HepG2 (cell line): Measurements from ENCODE around the gene CPAMD8. TPM values are rescaled to one million over a fixed set of nuclear protein-coding genes. Genes with fewer than 3 reads are reported as not detected.

Experiments used
- ATAC-seq: fragments of 200-7000 bp; cut with Tn5 transposase; 3 replicates; pipeline ENCODE4 v1.9.1; 2020; ENCODE audit warnings: mild to moderate bottlenecking, moderate library complexity
- BruUV-seq: library from RNA; stranded (reverse); fragments of 400-500 nt; replicated peaks from 2 replicates; lab custom pipeline; 2021; lab: Mats Ljungman, UMichigan
- CTCF ChIA-PET: fragments of 300-600 bp; formaldehyde crosslinking; extraction: SDS; loops from one replicate; lab custom pipeline; 2021; ENCODE audit warnings: low total read pairs, inconsistent platforms, low intra/inter-chr PET ratio; lab: Yijun Ruan, JAX
- POLR2A ChIA-PET: fragments of 350-600 bp; sonication (Branson Sonifier 250); formaldehyde crosslinking; loops from one replicate; lab custom pipeline; 2020; ENCODE audit warnings: antibody characterized with exemption, inconsistent platforms; lab: Yijun Ruan, JAX
- DNase-seq: peaks from one replicate; pipeline ENCODE4 v3.0.0-alpha.2; 2015; ENCODE audit warnings: low spot score
- FAIRE-seq: peaks from 3 replicates; lab custom pipeline; 2011; peaks lifted over from hg19 to GRCh38; lab: Jason Lieb, UNC
- H2AFZ ChIP-seq: one replicate; pipeline ENCODE4 v1.6.1; 2011; ENCODE audit warnings: low read length, inconsistent platforms
- H3K27ac ChIP-seq: fragments of 300-600 bp; 3 replicates; pipeline ENCODE4 v1.8.0; 2011; ENCODE audit warnings: mixed run types, mild to moderate bottlenecking, mixed read lengths, low read length, inconsistent platforms; ENCODE audit not compliant: insufficient read depth; ENCODE audit errors: extremely low read length
- H3K27me3 ChIP-seq, 2 experiments: fragments of 200-600 bp in 1 of 2; 2 replicates in 1 of 2; 3 replicates in 1 of 2; pipeline versions ENCODE4 v1.6.0 to v1.8.0; 2011; ENCODE audit warnings: low read length in 2 of 2, mild to moderate bottlenecking in 2 of 2, moderate library complexity in 2 of 2, inconsistent platforms in 1 of 2; ENCODE audit not compliant: insufficient read depth in 2 of 2, control insufficient read depth in 1 of 2
- H3K36me3 ChIP-seq, 2 experiments: fragments of 200-600 bp in 1 of 2; replicated peaks in 1 of 2; 2 replicates in 1 of 2; 3 replicates in 1 of 2; pipeline versions ENCODE4 v1.5.1 to v1.8.0; 2011; ENCODE audit warnings: low read length in 2 of 2, inconsistent platforms in 1 of 2; ENCODE audit not compliant: insufficient read depth in 2 of 2, control insufficient read depth in 1 of 2
- H3K4me1 ChIP-seq: 2 replicates; pipeline ENCODE4 v1.5.1; 2012; ENCODE audit warnings: low read length, inconsistent platforms; ENCODE audit not compliant: insufficient read depth
- H3K4me2 ChIP-seq: 2 replicates; pipeline ENCODE4 v1.6.0; 2011; ENCODE audit warnings: low read depth, low read length, inconsistent platforms
- H3K4me3 ChIP-seq, 3 experiments: fragments of 200-600 bp in 1 of 3; sonication (generic), shearing (Covaris generic) in 1 of 3; replicated peaks in 1 of 3; 2 replicates each; pipeline ENCODE4 v1.5.1; 2011 to 2016; ENCODE audit warnings: low read length in 3 of 3, inconsistent platforms in 2 of 3, low read depth in 2 of 3, mild to moderate bottlenecking in 2 of 3, control low read depth in 1 of 3, mixed read lengths in 1 of 3; ENCODE audit not compliant: insufficient read depth in 1 of 3
- H3K79me2 ChIP-seq: one replicate; pipeline ENCODE4 v1.6.1; 2011; ENCODE audit warnings: low read length, inconsistent platforms; ENCODE audit not compliant: insufficient read depth
- H3K9ac ChIP-seq: 2 replicates; pipeline ENCODE4 v1.6.0; 2011; ENCODE audit warnings: mild to moderate bottlenecking, low read depth, low read length, inconsistent platforms; ENCODE audit not compliant: insufficient read depth
- H3K9me3 ChIP-seq: 2 replicates; pipeline ENCODE4 v1.5.1; 2012; ENCODE audit warnings: mild to moderate bottlenecking, low read length
- H4K20me1 ChIP-seq: 2 replicates; pipeline ENCODE4 v1.6.0; 2011; ENCODE audit warnings: inconsistent platforms, mild to moderate bottlenecking, low read length, moderate library complexity; ENCODE audit not compliant: insufficient read depth
- ARNT2 ChIP-seq: sonication (generic); formaldehyde crosslinking; IDR thresholded peaks from 2 replicates; pipeline ENCODE4 v1.8.0; 2022; ENCODE audit warnings: mild to moderate bottlenecking, low read depth, missing genetic modification reagents, moderate library complexity
- CENPX ChIP-seq: sonication (generic); formaldehyde crosslinking; IDR thresholded peaks from 2 replicates; pipeline ENCODE4 v1.9.0; 2021; ENCODE audit warnings: mild to moderate bottlenecking, missing genetic modification reagents, moderate library complexity
- GATAD2A ChIP-seq: IDR thresholded peaks from 2 replicates; pipeline ENCODE4 v1.6.1; 2016
- GRHL1 ChIP-seq: sonication (generic); formaldehyde crosslinking; conservative IDR thresholded peaks from 2 replicates; pipeline ENCODE4 v1.8.0; 2022; ENCODE audit warnings: missing genetic modification reagents
- GZF1 ChIP-seq: sonication (generic); formaldehyde crosslinking; IDR thresholded peaks from 2 replicates; pipeline ENCODE4 v1.5.1; 2020; ENCODE audit warnings: mild to moderate bottlenecking, missing genetic modification reagents
- JARID2 ChIP-seq: sonication (generic); formaldehyde crosslinking; IDR thresholded peaks from 2 replicates; pipeline ENCODE4 v1.8.1; 2023; ENCODE audit warnings: missing genetic modification reagents, inconsistent platforms; ENCODE audit not compliant: insufficient replicate concordance
- JUNB ChIP-seq: sonication (generic); formaldehyde crosslinking; IDR thresholded peaks from 2 replicates; pipeline ENCODE4 v1.8.0; 2022; ENCODE audit warnings: missing genetic modification reagents, mild to moderate bottlenecking, borderline replicate concordance
- KLF6 ChIP-seq: IDR thresholded peaks from 2 replicates; pipeline ENCODE4 v1.8.0; 2016; ENCODE audit warnings: missing biosample characterization, missing genetic modification reagents
- NFAT5 ChIP-seq: sonication (generic); formaldehyde crosslinking; IDR thresholded peaks from 2 replicates; pipeline ENCODE4 v1.4.0; 2020; ENCODE audit warnings: missing genetic modification reagents
- PCBP1 ChIP-seq: fragments of 200-400 bp; formaldehyde crosslinking; IDR thresholded peaks from 2 replicates; pipeline ENCODE4 v1.6.1; 2017; ENCODE audit warnings: mild to moderate bottlenecking, low read depth, low read length, borderline replicate concordance
- ZC3H4 ChIP-seq: sonication (generic); formaldehyde crosslinking; IDR thresholded peaks from 2 replicates; pipeline ENCODE4 v1.4.0; 2020; ENCODE audit warnings: missing genetic modification reagents, borderline replicate concordance
- ZKSCAN8 ChIP-seq: IDR thresholded peaks from 2 replicates; pipeline ENCODE4 v1.6.1; 2016; ENCODE audit warnings: borderline replicate concordance, missing genetic modification reagents, missing compliant biosample characterization
- ZNF260 ChIP-seq: sonication (generic); formaldehyde crosslinking; IDR thresholded peaks from 2 replicates; pipeline ENCODE4 v1.4.0; 2020; ENCODE audit warnings: missing genetic modification reagents, low read depth, mild to moderate bottlenecking, borderline replicate concordance
- ZNF333 ChIP-seq: sonication (generic); formaldehyde crosslinking; IDR thresholded peaks from 2 replicates; pipeline ENCODE4 v1.4.0; 2020; ENCODE audit warnings: mild to moderate bottlenecking, missing genetic modification reagents, borderline replicate concordance
- ZSCAN20 ChIP-seq: sonication (generic); formaldehyde crosslinking; IDR thresholded peaks from 2 replicates; pipeline ENCODE4 v1.4.0; 2020; ENCODE audit warnings: missing genetic modification reagents, mild to moderate bottlenecking, borderline replicate concordance
- WGBS: methylation state at CpG from one replicate; pipeline ENCODE4 v1.1.6; 2017; ENCODE audit warnings: low lambda C conversion rate; 5-methylcytosine and 5-hydroxymethylcytosine counted together
- in situ Hi-C: cut with HindIII; loops from 2 replicates; pipeline ENCODE4 v1.10.0; 2017; ENCODE audit warnings: low pct_unique_long_range_greater_than_20kb; ENCODE audit not compliant: extremely low pct_ligation_motif_present
- intact Hi-C: fragments of 100-400 bp; cut with micrococcal nuclease; formaldehyde crosslinking; loops from one replicate; pipeline ENCODE4 v1.10.0; 2022; ENCODE audit not compliant: unreplicated experiment
- polyA plus RNA-seq, 8 experiments: library from polyadenylated mRNA; depleted of rRNA in 3 of 8; stranded (reverse) in 7 of 8; unstranded in 1 of 8; fragments of >200 nt; fragmentation: Illumina TruSeq in 4 of 8; extraction: Trizol in 4 of 8; gene quantifications; 2 replicates each; pipeline versions ENCODE4 v1.2.1 to v1.2.3, GENCODE V29; 2011 to 2016; ENCODE audit warnings: low read depth in 4 of 8, missing spikeins in 1 of 8, mixed read lengths in 1 of 8; ENCODE audit not compliant: insufficient read depth in 1 of 8
- total RNA-seq, 5 experiments: library from RNA; depleted of rRNA; stranded (reverse); fragments of >200 nt; fragmentation: Illumina TruSeq; extraction: Trizol; gene quantifications; 2 replicates each; pipeline ENCODE4 v1.2.3, GENCODE V29; 2016; ENCODE audit warnings: low read depth in 1 of 5
- TF ChIP-seq, protein P1 (sequence below): sonication (generic); formaldehyde crosslinking; IDR thresholded peaks from 2 replicates; pipeline ENCODE4 v1.5.0; 2020; ENCODE audit warnings: missing genetic modification reagents

The CPAMD8 gene
- total and polyA plus RNA-seq, 2 of the 13 experiments (the other 11 are each of a cell fraction or from before 2014, with no cell fraction given), result 0.29 to 0.34 TPM

DNA sequence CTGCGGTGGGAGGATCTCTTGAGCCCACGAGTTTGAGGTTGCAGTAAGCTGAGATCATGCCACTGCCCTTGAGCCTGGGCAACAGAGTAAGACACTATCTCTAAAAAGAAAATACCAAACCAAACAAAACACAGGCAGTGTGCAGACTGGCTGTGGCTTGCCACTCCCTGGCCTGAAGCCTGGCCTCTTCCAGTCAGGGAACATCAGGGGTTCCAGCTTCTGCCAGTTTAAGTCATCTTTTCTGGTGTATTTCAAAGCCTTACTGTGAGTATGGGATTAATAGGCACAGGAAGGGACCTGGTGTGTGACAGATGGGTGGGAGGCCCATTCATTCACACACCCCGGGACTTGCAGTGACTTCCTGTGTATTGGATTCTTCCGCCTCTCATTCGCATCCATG lies 164.8 kb downstream of the CPAMD8 start:
- WGBS, result 97% methylated on average over 4 of the region's 5 CpGs
- H3K27ac ChIP-seq, result no peak overlapping the region
- H4K20me1 ChIP-seq, result no peaks in the 10 kb centered on the region
- FAIRE-seq (no peak), ATAC-seq (no peak), DNase-seq (no peak)
- TF ChIP-seq JUNB (CRISPR knock-in tag), result no peak
- no peak for TF ChIP-seq JARID2
- no peak for TF ChIP-seq NFAT5
- TF ChIP-seq ZNF260 (CRISPR knock-in tag), result no peak
- TF ChIP-seq GATAD2A (CRISPR knock-in tag), result no peak
- TF ChIP-seq GZF1, result no peak
- no peak for TF ChIP-seq ZKSCAN8 (CRISPR knock-in tag)
- TF ChIP-seq CENPX, result no peak
- no peak for TF ChIP-seq KLF6
- TF ChIP-seq PCBP1, result no peak
- TF ChIP-seq, protein P1, sequence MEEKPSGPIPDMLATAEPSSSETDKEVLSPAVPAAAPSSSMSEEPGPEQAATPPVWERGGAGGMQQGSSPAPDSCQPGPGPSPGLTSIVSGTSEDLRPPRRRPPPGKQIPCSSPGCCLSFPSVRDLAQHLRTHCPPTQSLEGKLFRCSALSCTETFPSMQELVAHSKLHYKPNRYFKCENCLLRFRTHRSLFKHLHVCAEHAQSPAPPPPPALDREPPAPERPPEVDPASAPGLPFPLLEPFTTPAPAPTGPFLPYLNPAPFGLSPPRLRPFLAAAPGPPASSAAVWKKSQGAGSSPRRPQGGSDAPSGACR (CRISPR knock-in tag), result no peak
- no peak for TF ChIP-seq ZNF333 (CRISPR knock-in tag)
- no peak for TF ChIP-seq GRHL1 (CRISPR knock-in tag)
- TF ChIP-seq ARNT2 (CRISPR knock-in tag), result no peak
- TF ChIP-seq ZSCAN20, result no peak
- TF ChIP-seq ZC3H4 (CRISPR knock-in tag), result no peak
- no peaks in the 10 kb centered on the region for H3K4me1 ChIP-seq
- no peaks in the 10 kb centered on the region for H3K9me3 ChIP-seq
- no peak overlapping the region for H2AFZ ChIP-seq
- H3K4me3 ChIP-seq, result no peak overlapping the region
- intact Hi-C loops, result no loop called here
- H3K4me2 ChIP-seq, result no peak overlapping the region
- peaks cover 15 to 37% of the 10 kb centered on the region in 2 experiments; a peak in 4 of 5 replicates for H3K36me3 ChIP-seq
- POLR2A ChIA-PET, result no interaction called here
- H3K27me3 ChIP-seq, result no peaks in the 10 kb centered on the region
- H3K79me2 ChIP-seq, result no peaks in the 10 kb centered on the region
- in situ Hi-C loops, result no loop called here
- CTCF ChIA-PET, result no interaction called here
- BruUV-seq, result no TSS peak
- H3K9ac ChIP-seq, result no peak overlapping the region
